K562 (cell line): ENCODE measurements around the gene PRKAR1B. TPM values are rescaled to one million over a fixed set of nuclear protein-coding genes. Genes with fewer than 3 reads are reported as not detected.

Experiments used
- CEBPB ChIP-seq: fragments of 450-650 bp; IDR thresholded peaks from 2 replicates; pipeline ENCODE4 v1.6.1; 2016; ENCODE audit warnings: missing genetic modification characterization, missing compliant biosample characterization
- CHCHD3 ChIP-seq: fragments of 250-450 bp; sonication (Bioruptor Pico); IDR thresholded peaks from 2 replicates; pipeline ENCODE4 v2.1.2; 2022; ENCODE audit warnings: mild to moderate bottlenecking
- FOXM1 ChIP-seq, 2 experiments: fragments of 450-650 bp in 1 of 2; sonication (generic) in 1 of 2; formaldehyde crosslinking in 1 of 2; IDR thresholded peaks; 2 replicates each; pipeline versions ENCODE4 v1.6.1 to v1.9.0; 2017 to 2022; ENCODE audit warnings: low read depth in 2 of 2, mild to moderate bottlenecking in 2 of 2, missing genetic modification reagents in 1 of 2, moderate library complexity in 1 of 2
- FOXP1 ChIP-seq: sonication (generic); formaldehyde crosslinking; IDR thresholded peaks from 2 replicates; pipeline ENCODE4 v1.8.0; 2022; ENCODE audit warnings: mild to moderate bottlenecking, missing genetic modification reagents
- MAFG ChIP-seq: fragments of 450-650 bp; conservative IDR thresholded peaks from 2 replicates; pipeline ENCODE4 v1.6.1; 2016; ENCODE audit warnings: missing genetic modification characterization, missing compliant biosample characterization
- MLLT1 ChIP-seq, 2 experiments: fragments of 450-650 bp; IDR thresholded peaks; 2 replicates each; pipeline ENCODE4 v1.6.1; 2016
- NKRF ChIP-seq: fragments of 450-650 bp; IDR thresholded peaks from 2 replicates; pipeline ENCODE4 v1.6.1; 2016; ENCODE audit warnings: borderline replicate concordance
- NR3C1 ChIP-seq: sonication (generic); formaldehyde crosslinking; IDR thresholded peaks from 2 replicates; pipeline ENCODE4 v1.8.1; 2022; ENCODE audit warnings: missing genetic modification reagents
- PHF8 ChIP-seq: fragments of 200-600 bp; sonication (generic); IDR thresholded peaks from 2 replicates; pipeline ENCODE4 v1.6.1; 2012; ENCODE audit warnings: mixed run types, mild to moderate bottlenecking, inconsistent platforms, low read length, moderate library complexity, borderline replicate concordance
- RBFOX2 ChIP-seq: fragments of 200-400 bp; formaldehyde crosslinking; IDR thresholded peaks from 2 replicates; pipeline ENCODE4 v1.6.1; 2017; ENCODE audit warnings: low read depth, mild to moderate bottlenecking, low read length, moderate library complexity
- RUNX1 ChIP-seq: sonication (generic); IDR thresholded peaks from 2 replicates; pipeline ENCODE4 v1.6.1; 2016; ENCODE audit warnings: antibody characterized with exemption, low read depth
- ZNF518B ChIP-seq: fragments of 250-450 bp; sonication (Bioruptor Pico); IDR thresholded peaks from 2 replicates; pipeline ENCODE4 v1.5.0; 2021; ENCODE audit warnings: mild to moderate bottlenecking, moderate library complexity
- ZNF785 ChIP-seq: fragments of 250-450 bp; sonication (Bioruptor Pico); IDR thresholded peaks from 2 replicates; pipeline ENCODE4 v1.4.0; 2020; ENCODE audit warnings: mild to moderate bottlenecking
- ZSCAN32 ChIP-seq: fragments of 450-650 bp; formaldehyde crosslinking; IDR thresholded peaks from 2 replicates; pipeline ENCODE4 v1.4.0; 2020; ENCODE audit warnings: mild to moderate bottlenecking, moderate library complexity
- polyA plus RNA-seq, 8 experiments: library from polyadenylated mRNA; depleted of rRNA in 4 of 8; stranded (reverse) in 5 of 8; unstranded in 3 of 8; fragments of >200 nt; fragmentation: Nextera tagmentation in 2 of 8; fragmentation: Illumina TruSeq in 1 of 8; extraction: Ambion mirVana in 2 of 8; extraction: Trizol in 1 of 8; gene quantifications; 2 replicates each; pipeline versions ENCODE4 v1.2.1 to v1.2.3, GENCODE V29; 2011 to 2014; ENCODE audit warnings: inconsistent platforms in 1 of 8, missing spikeins in 1 of 8
- total RNA-seq, 7 experiments: library from RNA; depleted of rRNA in 6 of 7; stranded (reverse); fragments of >200 nt in 6 of 7; fragmentation: Illumina TruSeq in 2 of 7; extraction: Trizol in 2 of 7; gene quantifications; 2 replicates each; pipeline versions ENCODE4 v1.2.1 to v1.2.3, GENCODE V29; 2011 to 2021; ENCODE audit warnings: low replicate concordance in 1 of 7
- TF ChIP-seq, protein P1 (sequence below): fragments of 450-650 bp; formaldehyde crosslinking; IDR thresholded peaks from 2 replicates; pipeline ENCODE4 v1.4.0; 2020; ENCODE audit warnings: mild to moderate bottlenecking, moderate library complexity
- TF ChIP-seq, protein P2 (sequence below): fragments of 450-650 bp; formaldehyde crosslinking; IDR thresholded peaks from 2 replicates; pipeline ENCODE4 v1.4.0; 2020; ENCODE audit warnings: mild to moderate bottlenecking, mixed read lengths

The PRKAR1B gene
- total and polyA plus RNA-seq, 9 of the 15 experiments (the other 6 are each of a cell fraction or from before 2014, with no cell fraction given) = 0.99 to 30.5 (median 12.7) TPM

- no peak for TF ChIP-seq ZNF518B
- no peak for TF ChIP-seq RUNX1
- TF ChIP-seq CEBPB (tag) = no peak
- no peak for TF ChIP-seq NKRF
- peak; percentile 97 for TF ChIP-seq RBFOX2
- no peak for TF ChIP-seq MLLT1 (IDR thresholded peaks at IDR 0.05)
- TF ChIP-seq, protein P1, sequence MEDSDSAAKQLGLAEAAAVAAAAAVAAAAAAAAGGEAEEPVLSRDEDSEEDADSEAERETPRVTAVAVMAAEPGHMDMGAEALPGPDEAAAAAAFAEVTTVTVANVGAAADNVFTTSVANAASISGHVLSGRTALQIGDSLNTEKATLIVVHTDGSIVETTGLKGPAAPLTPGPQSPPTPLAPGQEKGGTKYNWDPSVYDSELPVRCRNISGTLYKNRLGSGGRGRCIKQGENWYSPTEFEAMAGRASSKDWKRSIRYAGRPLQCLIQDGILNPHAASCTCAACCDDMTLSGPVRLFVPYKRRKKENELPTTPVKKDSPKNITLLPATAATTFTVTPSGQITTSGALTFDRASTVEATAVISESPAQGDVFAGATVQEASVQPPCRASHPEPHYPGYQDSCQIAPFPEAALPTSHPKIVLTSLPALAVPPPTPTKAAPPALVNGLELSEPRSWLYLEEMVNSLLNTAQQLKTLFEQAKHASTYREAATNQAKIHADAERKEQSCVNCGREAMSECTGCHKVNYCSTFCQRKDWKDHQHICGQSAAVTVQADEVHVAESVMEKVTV = 0 out of 2 replicates have a peak, but pooled peaks have one; percentile 13
- TF ChIP-seq CHCHD3 (CRISPR knock-in tag) = no peak
- peak; percentile 65 for TF ChIP-seq NR3C1
- TF ChIP-seq FOXP1 (CRISPR knock-in tag) = peak; percentile 94
- TF ChIP-seq ZSCAN32 (CRISPR knock-in tag) = no peak
- no peak for TF ChIP-seq FOXM1 (IDR thresholded peaks at IDR 0.05; ENCODE audit: low read depth)
- TF ChIP-seq FOXM1 (CRISPR knock-in tag; IDR thresholded peaks at IDR 0.05; ENCODE audit: low read depth) = peak; percentile 46; the same call in 1 of the 2 replicates
- TF ChIP-seq, protein P2, sequence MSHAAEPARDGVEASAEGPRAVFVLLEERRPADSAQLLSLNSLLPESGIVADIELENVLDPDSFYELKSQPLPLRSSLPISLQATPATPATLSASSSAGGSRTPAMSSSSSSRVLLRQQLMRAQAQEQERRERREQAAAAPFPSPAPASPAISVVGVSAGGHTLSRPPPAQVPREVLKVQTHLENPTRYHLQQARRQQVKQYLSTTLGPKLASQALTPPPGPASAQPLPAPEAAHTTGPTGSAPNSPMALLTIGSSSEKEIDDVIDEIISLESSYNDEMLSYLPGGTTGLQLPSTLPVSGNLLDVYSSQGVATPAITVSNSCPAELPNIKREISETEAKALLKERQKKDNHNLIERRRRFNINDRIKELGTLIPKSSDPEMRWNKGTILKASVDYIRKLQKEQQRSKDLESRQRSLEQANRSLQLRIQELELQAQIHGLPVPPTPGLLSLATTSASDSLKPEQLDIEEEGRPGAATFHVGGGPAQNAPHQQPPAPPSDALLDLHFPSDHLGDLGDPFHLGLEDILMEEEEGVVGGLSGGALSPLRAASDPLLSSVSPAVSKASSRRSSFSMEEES (CRISPR knock-in tag) = 0 out of 2 replicates have a peak, but pooled peaks have one; percentile 23
- TF ChIP-seq MAFG (tag) = peak; percentile 65
- peak; percentile 51; the same call in 1 of the 2 replicates for TF ChIP-seq PHF8
- no peak for TF ChIP-seq ZNF785
Measured at GRCh38 chr7:604001-604883, 122.8 kb downstream of the PRKAR1B start (continued).
